ENCODE measurements around the gene ZNF429.
"Not testable (repeated sequence)": the region's sequence is repeated elsewhere in the genome, so short reads cannot be mapped to it uniquely, and the experiment has no call there.

ZNF429 gene

DNA sequence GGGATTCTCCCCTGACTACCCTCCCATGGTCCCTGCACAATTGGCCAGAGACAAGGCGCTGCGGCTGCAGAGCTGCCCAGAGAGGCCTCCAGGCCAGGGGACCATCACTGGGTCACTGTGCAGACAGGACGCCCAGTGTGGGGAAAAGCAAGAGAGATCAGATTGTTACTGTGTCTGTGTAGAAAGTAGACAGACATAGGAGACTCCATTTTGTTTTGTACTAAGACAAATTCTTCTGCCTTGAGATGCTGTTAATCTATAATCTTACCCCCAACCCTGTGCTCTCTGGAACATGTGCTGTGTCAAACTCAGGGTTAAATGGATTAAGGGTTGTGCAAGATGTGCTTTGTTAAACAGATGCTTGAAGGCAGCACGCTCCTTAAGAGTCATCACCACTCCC, 62.4 kb downstream of the ZNF429 start:
- not testable (repeated sequence) for H3K4me1 ChIP-seq; H3K36me3 ChIP-seq (replicated peaks); DNase-seq (ENCODE audit: low spot score in 2 of 2); H3K27me3 ChIP-seq (ENCODE audit: low read depth); H3K4me3 ChIP-seq
- in situ Hi-C loops (cut with MboI; ENCODE audit: low sequenced_read_pairs): loop anchor here (25.0 kb wide), 1 partner anchor 456 kb away; no protein-coding TSS in a partner anchor
- H3K9me3 ChIP-seq: peaks cover 12% of the 10 kb centered on the region; the same call in 1 of the 2 replicates

GRCh38 chr19:21568816-21569493, 63.6 kb downstream of the ZNF429 start:
- no peak for DNase-seq (ENCODE audit: low spot score in 2 of 2)
- Histone ChIP-seq H3K27me3 (ENCODE audit: low read depth) (no peaks in the 10 kb centered on the region), H3K4me1 (no peaks in the 10 kb centered on the region), H3K9me3 (peaks cover 12% of the 10 kb centered on the region; the same call in 1 of the 2 replicates), H3K4me3 (no peak overlapping the region), H3K36me3 (replicated peaks) (no peaks in the 10 kb centered on the region; the same call in 1 of the 2 replicates)
- in situ Hi-C loops (cut with MboI; ENCODE audit: low sequenced_read_pairs): loop anchor here (25.0 kb wide), 1 partner anchor 457 kb away; no protein-coding TSS in a partner anchor

- H3K9me3 ChIP-seq: peaks cover 12% of the 10 kb centered on the region; the same call in 1 of the 2 replicates
- no peaks in the 10 kb centered on the region for H3K4me1 ChIP-seq
- H3K36me3 ChIP-seq (replicated peaks): no peaks in the 10 kb centered on the region; the same call in 1 of the 2 replicates
- H3K4me3 ChIP-seq: no peak overlapping the region
- H3K27me3 ChIP-seq (ENCODE audit: low read depth): no peaks in the 10 kb centered on the region
- DNase-seq (ENCODE audit: low spot score in 2 of 2): no peak
- in situ Hi-C loops (cut with MboI; ENCODE audit: low sequenced_read_pairs): loop anchor here (25.0 kb wide), 1 partner anchor 457 kb away; no protein-coding TSS in a partner anchor
Observed at GRCh38 chr19:21569494-21569865, 64.1 kb downstream of the ZNF429 start.

DNA sequence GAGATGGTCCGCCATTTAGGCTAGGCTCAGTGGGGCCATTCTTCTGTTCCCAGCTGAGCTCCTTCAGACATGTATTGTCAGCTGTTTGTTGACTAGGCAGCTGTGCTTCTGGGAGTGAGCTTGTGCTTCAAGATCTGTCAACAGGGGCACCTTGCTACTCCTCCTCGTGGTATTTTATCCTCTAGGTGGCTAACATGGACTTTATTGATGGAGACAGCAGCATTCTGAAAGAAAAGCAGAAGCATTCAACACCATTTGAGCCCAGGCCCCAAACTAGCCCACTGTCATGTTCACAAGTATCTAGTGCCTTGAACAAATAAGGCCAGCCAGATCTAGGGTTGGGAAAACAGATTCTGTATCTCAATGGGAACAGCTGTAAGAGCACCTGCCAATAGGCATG, 65.9 kb downstream of the ZNF429 start:
- H3K4me3 ChIP-seq: no peak overlapping the region
- no peaks in the 10 kb centered on the region for H3K27me3 ChIP-seq (ENCODE audit: low read depth)
- H3K9me3 ChIP-seq: peaks cover 12% of the 10 kb centered on the region; the same call in 1 of the 2 replicates
- in situ Hi-C loops (cut with MboI; ENCODE audit: low sequenced_read_pairs): loop anchor here (25.0 kb wide), 1 partner anchor 459 kb away; no protein-coding TSS in a partner anchor
- no peaks in the 10 kb centered on the region; the same call in 1 of the 2 replicates for H3K36me3 ChIP-seq (replicated peaks)
- no peak for DNase-seq (ENCODE audit: low spot score in 2 of 2)
- no peaks in the 10 kb centered on the region for H3K4me1 ChIP-seq

- Histone ChIP-seq H3K9me3 (peaks cover 9% of the 10 kb centered on the region; the same call in 1 of the 2 replicates), H3K4me1 (no peaks in the 10 kb centered on the region), H3K27me3 (ENCODE audit: low read depth) (no peaks in the 10 kb centered on the region), H3K36me3 (replicated peaks) (no peaks in the 10 kb centered on the region; the same call in 1 of the 2 replicates), H3K4me3 (no peak overlapping the region)
- no peak for DNase-seq (ENCODE audit: low spot score in 2 of 2)
- in situ Hi-C loops (cut with MboI; ENCODE audit: low sequenced_read_pairs): loop anchor here (25.0 kb wide), 1 partner anchor 462 kb away; no protein-coding TSS in a partner anchor
Observed at GRCh38 chr19:21574607-21575006, 69.2 kb downstream of the ZNF429 start.

GRCh38 chr19:21576481-21576880, 71.1 kb downstream of the ZNF429 start:
- Histone ChIP-seq H3K4me1 (no peaks in the 10 kb centered on the region), H3K27me3 (ENCODE audit: low read depth) (no peaks in the 10 kb centered on the region), H3K9me3 (peaks cover 5% of the 10 kb centered on the region; the same call in 1 of the 2 replicates), H3K4me3 (no peak overlapping the region), H3K36me3 (replicated peaks) (no peaks in the 10 kb centered on the region; the same call in 1 of the 2 replicates)
- in situ Hi-C loops (cut with MboI; ENCODE audit: low sequenced_read_pairs): no loop called here
- DNase-seq (ENCODE audit: low spot score in 2 of 2): no peak

- Histone ChIP-seq H3K36me3 (replicated peaks) (no peaks in the 10 kb centered on the region), H3K4me1 (no peaks in the 10 kb centered on the region), H3K27me3 (ENCODE audit: low read depth) (no peaks in the 10 kb centered on the region), H3K9me3 (no peaks in the 10 kb centered on the region; the same call in 1 of the 2 replicates), H3K4me3 (no peak overlapping the region)
- in situ Hi-C loops (cut with MboI; ENCODE audit: low sequenced_read_pairs): no loop called here
- DNase-seq (ENCODE audit: low spot score in 2 of 2): no peak
Observed at GRCh38 chr19:21580101-21580500, 74.7 kb downstream of the ZNF429 start.

DNA sequence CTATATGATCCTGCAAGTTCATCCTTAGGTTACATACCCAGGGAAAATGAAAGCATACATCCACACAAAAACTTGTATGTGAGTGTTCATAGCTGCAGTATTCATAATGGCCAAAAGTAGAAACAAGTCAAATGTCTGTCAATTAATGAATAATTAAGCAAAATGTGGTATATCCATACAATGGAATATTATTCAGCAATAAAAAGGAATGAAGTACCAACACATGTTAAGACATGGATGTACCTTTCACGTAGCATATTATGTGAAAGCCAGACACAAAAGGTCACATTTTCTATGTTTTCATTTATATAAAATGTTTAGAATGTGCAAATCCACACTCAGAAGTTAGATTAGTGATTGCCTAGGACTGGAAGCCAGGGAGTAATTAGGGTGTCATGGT, 75.4 kb downstream of the ZNF429 start:
- H3K9me3 ChIP-seq: no peaks in the 10 kb centered on the region; the same call in 1 of the 2 replicates
- no peak overlapping the region for H3K4me3 ChIP-seq
- H3K27me3 ChIP-seq (ENCODE audit: low read depth): no peaks in the 10 kb centered on the region
- no peaks in the 10 kb centered on the region for H3K36me3 ChIP-seq (replicated peaks)
- in situ Hi-C loops (cut with MboI; ENCODE audit: low sequenced_read_pairs): no loop called here
- no peaks in the 10 kb centered on the region for H3K4me1 ChIP-seq
- no peak for DNase-seq (ENCODE audit: low spot score in 2 of 2)

DNA sequence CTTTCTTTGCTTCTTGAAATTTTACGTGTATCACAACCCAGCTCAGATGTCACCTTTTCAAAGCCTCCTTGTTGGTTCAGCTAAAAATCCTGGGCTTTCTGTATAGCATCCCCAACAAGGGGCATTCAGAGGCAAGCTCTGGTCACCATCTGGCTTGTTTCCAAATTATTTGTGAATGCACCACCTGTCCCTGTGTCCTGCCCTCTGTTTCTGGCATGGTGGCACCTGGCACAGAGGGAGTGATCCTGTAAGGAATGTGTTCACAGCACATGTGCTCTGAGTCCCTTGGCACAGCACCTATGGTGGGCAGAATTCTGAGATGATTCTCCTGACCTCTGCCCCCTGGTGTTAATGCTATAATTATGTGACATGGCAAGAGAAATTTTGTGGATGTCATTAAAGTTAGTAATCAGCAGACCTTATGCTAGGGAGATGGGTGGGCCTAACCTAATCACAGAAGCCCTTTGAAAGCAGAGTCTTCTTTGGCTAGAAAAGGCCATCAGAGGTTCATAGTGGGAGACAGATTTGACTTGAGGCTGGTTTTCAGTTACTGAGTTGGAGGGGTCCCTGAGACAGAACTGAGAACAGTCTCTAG, 76.3 kb downstream of the ZNF429 start:
- no peaks in the 10 kb centered on the region for H3K36me3 ChIP-seq (replicated peaks)
- H3K9me3 ChIP-seq: no peaks in the 10 kb centered on the region; the same call in 1 of the 2 replicates
- DNase-seq (ENCODE audit: low spot score in 2 of 2): no peak
- in situ Hi-C loops (cut with MboI; ENCODE audit: low sequenced_read_pairs): no loop called here
- no peak overlapping the region for H3K4me3 ChIP-seq
- H3K4me1 ChIP-seq: no peaks in the 10 kb centered on the region
- H3K27me3 ChIP-seq (ENCODE audit: low read depth): no peaks in the 10 kb centered on the region

DNA sequence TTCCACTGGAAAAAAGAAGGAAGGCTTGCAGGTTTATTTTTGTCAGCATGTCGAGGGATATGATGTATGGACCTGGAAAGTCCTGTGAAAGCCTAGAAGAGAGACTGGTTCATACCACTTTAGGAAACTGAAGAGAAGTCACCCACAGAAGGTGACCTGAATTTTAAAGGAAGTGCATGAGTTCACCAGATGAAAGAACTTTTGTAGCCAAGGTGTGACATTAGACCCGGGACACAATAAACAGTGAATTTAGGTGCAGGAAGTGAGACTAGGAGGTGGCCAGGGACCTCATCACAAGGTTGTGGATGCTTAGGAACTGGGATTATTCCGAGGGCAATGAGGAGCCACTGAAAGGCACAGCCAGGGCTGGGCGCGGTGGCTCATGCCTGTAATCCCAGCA, 79.1 kb downstream of the ZNF429 start:
- H3K4me1 ChIP-seq: no peaks in the 10 kb centered on the region
- no peak for DNase-seq (ENCODE audit: low spot score in 2 of 2)
- in situ Hi-C loops (cut with MboI; ENCODE audit: low sequenced_read_pairs): no loop called here
- no peaks in the 10 kb centered on the region; the same call in 1 of the 2 replicates for H3K9me3 ChIP-seq
- H3K4me3 ChIP-seq: no peak overlapping the region
- no peaks in the 10 kb centered on the region for H3K36me3 ChIP-seq (replicated peaks)
- no peaks in the 10 kb centered on the region for H3K27me3 ChIP-seq (ENCODE audit: low read depth)

DNA sequence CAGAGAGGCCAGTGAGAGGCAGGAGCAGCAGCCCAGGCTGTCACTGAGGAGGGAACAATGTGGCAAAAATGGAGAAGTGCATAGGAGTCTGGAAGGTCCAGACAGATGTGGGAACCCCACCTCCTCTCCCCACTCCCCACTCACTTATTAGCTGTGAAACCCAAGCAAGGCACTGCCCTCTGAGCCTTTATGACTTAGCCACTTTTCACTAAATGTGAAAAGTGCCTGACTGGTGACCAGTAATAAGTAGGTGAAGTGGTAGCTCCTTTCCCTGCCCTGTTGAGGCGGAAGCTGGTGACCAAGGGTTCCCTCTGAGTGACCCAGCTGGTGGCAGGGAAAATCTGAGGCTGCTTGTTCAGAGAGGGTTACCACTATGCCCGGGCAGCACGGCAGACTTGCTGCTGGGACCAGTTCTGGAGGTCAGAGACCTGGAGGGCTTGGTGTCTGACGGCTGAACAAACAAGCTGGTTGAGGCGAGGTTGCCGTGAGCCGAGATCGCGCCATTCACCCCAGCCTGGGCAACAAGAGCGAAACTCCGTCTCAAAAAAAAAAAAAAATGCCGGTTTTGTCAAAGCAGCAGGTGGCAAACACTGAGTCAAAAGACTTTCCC, 80.0 kb downstream of the ZNF429 start:
- Histone ChIP-seq H3K9me3 (no peaks in the 10 kb centered on the region), H3K36me3 (replicated peaks) (no peaks in the 10 kb centered on the region), H3K4me1 (no peaks in the 10 kb centered on the region), H3K27me3 (ENCODE audit: low read depth) (no peaks in the 10 kb centered on the region), H3K4me3 (no peak overlapping the region)
- in situ Hi-C loops (cut with MboI; ENCODE audit: low sequenced_read_pairs): no loop called here
- no peak for DNase-seq (ENCODE audit: low spot score in 2 of 2)

DNA sequence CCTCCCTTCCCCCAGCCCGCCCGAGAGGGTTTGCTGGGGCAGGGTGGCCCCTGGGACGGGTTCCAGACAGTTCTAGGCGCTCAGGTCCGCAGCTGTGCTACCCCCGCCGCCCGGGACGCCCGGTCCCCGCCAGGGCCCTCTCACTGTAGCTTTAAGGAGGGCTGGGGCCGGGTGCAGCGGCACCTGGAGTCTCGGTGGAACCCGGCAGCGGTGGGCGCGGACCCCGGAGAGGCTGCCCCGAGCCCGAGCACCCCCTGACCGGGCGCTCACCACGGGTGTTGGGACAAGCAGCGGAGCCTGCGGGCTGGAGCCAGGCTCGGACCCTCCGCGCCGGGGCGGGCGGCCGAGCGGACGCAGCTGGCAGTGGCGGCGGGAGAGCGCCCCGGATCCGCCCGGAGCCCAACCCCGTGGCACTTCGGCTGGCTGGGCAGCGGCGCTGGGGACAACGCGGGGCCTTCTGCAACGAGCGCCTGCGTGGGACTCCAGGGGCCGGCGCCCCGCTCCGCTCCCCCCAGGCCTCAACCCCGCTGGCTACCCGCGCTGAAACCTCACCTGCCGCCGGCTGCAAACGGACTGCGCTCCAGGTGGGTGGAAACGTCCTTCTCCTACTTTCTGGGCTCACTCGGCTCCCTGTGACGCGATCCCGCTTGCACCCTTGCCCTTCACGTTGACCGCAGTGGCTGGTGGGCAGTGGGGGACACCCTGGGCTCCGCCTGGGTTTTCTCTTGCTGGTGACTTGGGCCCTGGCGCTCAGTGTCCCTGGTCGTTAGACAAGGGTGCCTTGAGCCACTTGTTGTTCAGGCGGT, 81.1 kb downstream of the ZNF429 start:
- Histone ChIP-seq H3K36me3 (replicated peaks) (no peaks in the 10 kb centered on the region), H3K4me1 (no peaks in the 10 kb centered on the region), H3K27me3 (ENCODE audit: low read depth) (no peaks in the 10 kb centered on the region), H3K4me3 (no peak overlapping the region), H3K9me3 (no peaks in the 10 kb centered on the region)
- DNase-seq (ENCODE audit: low spot score in 2 of 2): no peak
- in situ Hi-C loops (cut with MboI; ENCODE audit: low sequenced_read_pairs): no loop called here

DNA sequence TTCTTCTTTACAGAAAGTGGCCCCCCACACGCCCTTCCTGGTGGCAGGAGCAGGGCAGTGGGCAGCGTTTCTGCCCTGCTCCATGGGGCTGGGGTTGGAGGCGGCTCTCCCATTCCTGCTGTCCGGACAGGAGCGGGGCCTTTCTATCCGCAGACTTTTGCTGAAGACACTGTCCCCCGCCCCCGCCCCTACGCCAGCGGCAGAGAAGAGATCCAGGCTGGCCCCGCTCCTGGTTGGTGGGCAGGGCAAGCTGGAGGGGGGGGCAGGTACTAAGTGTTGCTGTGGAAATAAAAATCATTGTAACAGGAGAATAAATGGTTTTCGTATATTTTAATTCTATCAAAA, 81.7 kb downstream of the ZNF429 start:
- DNase-seq (ENCODE audit: low spot score in 2 of 2): no peak
- H3K9me3 ChIP-seq: no peaks in the 10 kb centered on the region
- no peaks in the 10 kb centered on the region for H3K27me3 ChIP-seq (ENCODE audit: low read depth)
- in situ Hi-C loops (cut with MboI; ENCODE audit: low sequenced_read_pairs): no loop called here
- H3K36me3 ChIP-seq (replicated peaks): no peaks in the 10 kb centered on the region
- no peak overlapping the region for H3K4me3 ChIP-seq
- H3K4me1 ChIP-seq: no peaks in the 10 kb centered on the region

Measured in HAP-1 (cell line).